ENCODE data around the gene PTTG1IP. TPM values are rescaled to one million over a fixed set of nuclear protein-coding genes. Genes with fewer than 3 reads are reported as not detected.
A peak's percentile ranks its signal among the peaks of the same experiment; 100 is the strongest.

The PTTG1IP gene
- total and polyA plus RNA-seq, 2 of the 13 experiments (the other 11 are each of a cell fraction or from before 2014, with no cell fraction given): 161 to 700 TPM

GRCh38 chr21:44904141-44904923, 30.8 kb upstream of the PTTG1IP start (continued):
- TF ChIP-seq ZNF646 (CRISPR knock-in tag; IDR thresholded peaks at IDR 0.05): peak; percentile 71; the same call in 1 of the 2 replicates
- TF ChIP-seq ZNF792 (CRISPR knock-in tag; IDR thresholded peaks at IDR 0.05): no peak
- TF ChIP-seq DPF2 (CRISPR knock-in tag; IDR thresholded peaks at IDR 0.05; ENCODE audit: borderline replicate concordance, low read depth): no peak
- TF ChIP-seq ZNF20 (CRISPR knock-in tag; IDR thresholded peaks at IDR 0.05): no peak
- TF ChIP-seq CSRNP2 (CRISPR knock-in tag; conservative IDR thresholded peaks at IDR 0.05; ENCODE audit: low read depth): no peak
- no peak for TF ChIP-seq ZHX2 (IDR thresholded peaks at IDR 0.05; ENCODE audit: low read depth)
- no peak for TF ChIP-seq ZHX2 (CRISPR knock-in tag; IDR thresholded peaks at IDR 0.05; ENCODE audit: borderline replicate concordance)
- TF ChIP-seq PLRG1 (conservative IDR thresholded peaks at IDR 0.05): no peak
- no peak for TF ChIP-seq CREM (IDR thresholded peaks at IDR 0.05)
- no peak for TF ChIP-seq CREM (CRISPR knock-in tag; IDR thresholded peaks at IDR 0.05)
- TF ChIP-seq ZNF354B (CRISPR knock-in tag; IDR thresholded peaks at IDR 0.05): no peak
- no peak for TF ChIP-seq MXD1 (CRISPR knock-in tag; IDR thresholded peaks at IDR 0.05)
- TF ChIP-seq NFIB (CRISPR knock-in tag; IDR thresholded peaks at IDR 0.05; ENCODE audit: borderline replicate concordance): no peak
- 0 out of 2 replicates have a peak, but pooled peaks have one; percentile 37 for TF ChIP-seq JUNB (CRISPR knock-in tag; IDR thresholded peaks at IDR 0.05; ENCODE audit: borderline replicate concordance)
- TF ChIP-seq TBX3 (IDR thresholded peaks at IDR 0.05; ENCODE audit: borderline replicate concordance): no peak
- TF ChIP-seq IKZF1 (IDR thresholded peaks at IDR 0.05): peak; percentile 13; the same call in 1 of the 2 replicates

Measured in HepG2 (cell line).